ENCODE measurements around the gene CIDEB. TPM values are rescaled to one million over a fixed set of nuclear protein-coding genes. Genes with fewer than 3 reads are reported as not detected.

CIDEB gene
- total and polyA plus RNA-seq, 2 donors (not counting 1 experiment from before 2014, with no cell fraction given): 26.2 to 32.8 TPM

- Mint-ChIP-seq H3K4me3 (peak within 1 kb of the TSS; percentile 99), H3K4me1 (peaks cover 32% of the 10 kb centered on the region), H3K27me3 (peaks cover 12% of the 10 kb centered on the region), H3K27ac (peak within 1 kb of the TSS; percentile 98), H3K9me3 (ENCODE audit: insufficient read depth) (no peaks in the 10 kb centered on the region)
- H3K9ac ChIP-seq (ENCODE audit: low read length): peak within 1 kb of the TSS; percentile 91
- H3K4me1 ChIP-seq (ENCODE audit: control insufficient read depth in 2 of 2, insufficient read depth in 2 of 2, low read length in 2 of 2): peaks cover 25 to 33% of the 10 kb centered on the region in 2 donors
- peak within 1 kb of the TSS; percentile 88 for H2AFZ ChIP-seq (ENCODE audit: insufficient read depth, low read depth, low read length, poor library complexity, severe bottlenecking)
- DNase-seq (peak; percentile 79), ATAC-seq (ENCODE audit: low read depth) (peak; percentile 96)
- H3K4me3 ChIP-seq (ENCODE audit: control extremely low read depth in 1 of 5, extremely low read depth in 1 of 5, insufficient read depth in 1 of 5, low read depth in 2 of 5, low read length in 4 of 5): peak within 1 kb of the TSS; percentile 85 to 98 (median 89)
- CTCF ChIA-PET: interaction anchor here (0.8 to 16.1 kb wide), 11 partner anchors 7 to 1457 kb away, joined by 3 to 650 read pairs (median 4); partner anchors contain the start of genes CBLN3, CIDEB, KHNYN and RABGGTA
- 10% methylated on average over 27 of the region's 51 CpGs for WGBS (ENCODE audit: insufficient coverage)
- peaks cover 10% of the 10 kb centered on the region for H3K79me2 ChIP-seq (ENCODE audit: control insufficient read depth, insufficient read depth, low read length)
- POLR2A ChIA-PET: interaction anchor here (0.6 to 2.0 kb wide), 8 partner anchors 26 to 1280 kb away, joined by 3 to 8 read pairs (median 4); partner anchors contain the start of genes CBLN3, KHNYN and TINF2
- H3K27ac ChIP-seq (ENCODE audit: low read length in 2 of 2): peak within 1 kb of the TSS; percentile 65 to 73
- peaks cover 17% of the 10 kb centered on the region for H4K20me1 ChIP-seq (ENCODE audit: control insufficient read depth, insufficient read depth, low read length, poor library complexity, severe bottlenecking)
- peaks cover 0 to 24% of the 10 kb centered on the region in 2 experiments for H3K36me3 ChIP-seq (replicated peaks in 1 of 2; ENCODE audit: control extremely low read depth in 1 of 2, control insufficient read depth in 1 of 2, extremely low read depth in 1 of 2, insufficient read depth in 2 of 2, low read length in 1 of 2)
- peaks cover 0 to 21% (median 4%) of the 10 kb centered on the region in 4 experiments for H3K27me3 ChIP-seq (replicated peaks in 1 of 4; ENCODE audit: control extremely low read depth in 1 of 4, control insufficient read depth in 3 of 4, insufficient read depth in 4 of 4, low read length in 3 of 4)
- TF ChIP-seq EZH2 (IDR thresholded peaks at IDR 0.05; ENCODE audit: borderline replicate concordance, insufficient read depth, low read depth, low read length, poor library complexity, severe bottlenecking) (no peak), CTCF (IDR thresholded peaks at IDR 0.05) (no peak)
- intact Hi-C loops (cut with micrococcal nuclease): loop anchor here (1.0 to 10.0 kb wide), 4 partner anchors 7 to 335 kb away; partner anchors contain the start of gene NYNRIN
- peak within 1 kb of the TSS; percentile 84 for H3K4me2 ChIP-seq (replicated peaks; ENCODE audit: low read depth, low read length, poor library complexity, severe bottlenecking)
- H3K9me3 ChIP-seq (ENCODE audit: control extremely low read depth in 1 of 3, control insufficient read depth in 2 of 3, insufficient read depth in 1 of 3, low read length in 2 of 3): peaks cover 0 to 6% (median 0%) of the 10 kb centered on the region in 3 donors
These were observed 31.7 kb upstream of the CIDEB start, which contains the start of gene RIPK3 for GRCh38 chr14:24339284-24340151. Gene RIPK3, minus strand, starts transcription at chr14:24339991. Its CDS starts 165 bp downstream, at chr14:24339826.

All from B cell (primary cell).